ENCODE data around the gene PNLDC1. TPM values are rescaled to one million over a fixed set of nuclear protein-coding genes. Genes with fewer than 3 reads are reported as not detected.
A peak's percentile ranks its signal among the peaks of the same experiment; 100 is the strongest.

Gene PNLDC1
- total and polyA plus RNA-seq, 9 donors, result 0.20 to 1.2 (median 0.54) TPM; not detected in 3

GRCh38 chr6:159854959-159855358 lies 54.9 kb downstream of the PNLDC1 start:
- intact Hi-C loops (cut with DNase I), result loop anchor here in 2 of 4 donors (5.0 to 10.0 kb wide), 2 partner anchors 163 to 600 kb away; partner anchors contain the start of gene SOD2 (in 1 of the 2)
- H3K27me3 ChIP-seq, result no peaks in the 10 kb centered on the region
- no peak overlapping the region for H3K4me3 ChIP-seq
- peak overlapping the region in 1 of 2 donors; percentile 29 for H3K27ac ChIP-seq
- peaks cover 3% of the 10 kb centered on the region for H3K4me1 ChIP-seq (ENCODE audit: insufficient read depth)
- WGBS, 3 donors, result 60 to 71% (median 65%) methylated on average over 3 of the region's 3 CpGs
- H3K36me3 ChIP-seq, result no peaks in the 10 kb centered on the region
- H3K9me3 ChIP-seq, result no peaks in the 10 kb centered on the region
- no peak for DNase-seq
- no peak for TF ChIP-seq CTCF (IDR thresholded peaks at IDR 0.05)
- TF ChIP-seq EP300 (IDR thresholded peaks at IDR 0.05), result no peak
- no peak for TF ChIP-seq POLR2A (IDR thresholded peaks at IDR 0.05)

- H3K27me3 ChIP-seq, result no peaks in the 10 kb centered on the region
- H3K4me1 ChIP-seq (ENCODE audit: insufficient read depth), result peaks cover 3% of the 10 kb centered on the region
- intact Hi-C loops (cut with DNase I), result loop anchor here in 1 of 4 donors (10.0 kb wide), 1 partner anchor 597 kb away; no protein-coding TSS in a partner anchor
- no peaks in the 10 kb centered on the region for H3K9me3 ChIP-seq
- no peak for DNase-seq
- WGBS, 3 donors, result 72 to 90% (median 90%) methylated on average over 1 of the region's 1 CpG
- no peak overlapping the region for H3K27ac ChIP-seq
- H3K4me3 ChIP-seq, result no peak overlapping the region
- TF ChIP-seq EP300 (IDR thresholded peaks at IDR 0.05) (no peak), CTCF (IDR thresholded peaks at IDR 0.05) (no peak), POLR2A (IDR thresholded peaks at IDR 0.05) (no peak)
- H3K36me3 ChIP-seq, result no peaks in the 10 kb centered on the region
These were observed 58.2 kb downstream of the PNLDC1 start for GRCh38 chr6:159858259-159858658.

- Histone ChIP-seq H3K27ac (no peak overlapping the region), H3K36me3 (no peaks in the 10 kb centered on the region), H3K9me3 (no peaks in the 10 kb centered on the region), H3K4me3 (no peak overlapping the region), H3K27me3 (no peaks in the 10 kb centered on the region), H3K4me1 (ENCODE audit: insufficient read depth) (no peaks in the 10 kb centered on the region)
- TF ChIP-seq EP300 (IDR thresholded peaks at IDR 0.05) (no peak), CTCF (IDR thresholded peaks at IDR 0.05) (no peak), POLR2A (IDR thresholded peaks at IDR 0.05) (no peak)
- 93 to 97% (median 96%) methylated on average over 1 of the region's 1 CpG for WGBS, 3 donors
- DNase-seq, result no peak
- intact Hi-C loops (cut with DNase I), result loop anchor here (5.0 to 10.0 kb wide), 5 partner anchors 224 to 674 kb away; no protein-coding TSS in a partner anchor
These were observed 60.4 kb downstream of the PNLDC1 start for GRCh38 chr6:159860482-159860881.

GRCh38 chr6:159862103-159862502 lies 62.0 kb downstream of the PNLDC1 start:
- Histone ChIP-seq H3K27ac (no peak overlapping the region), H3K4me3 (no peak overlapping the region), H3K9me3 (no peaks in the 10 kb centered on the region), H3K4me1 (ENCODE audit: insufficient read depth) (no peaks in the 10 kb centered on the region), H3K36me3 (no peaks in the 10 kb centered on the region), H3K27me3 (no peaks in the 10 kb centered on the region)
- 78 to 87% (median 81%) methylated on average over 5 of the region's 5 CpGs for WGBS, 3 donors
- no peak for DNase-seq
- intact Hi-C loops (cut with DNase I), result loop anchor here (5.0 to 10.0 kb wide), 5 partner anchors 223 to 673 kb away; no protein-coding TSS in a partner anchor
- no peak for TF ChIP-seq POLR2A (IDR thresholded peaks at IDR 0.05)
- no peak for TF ChIP-seq EP300 (IDR thresholded peaks at IDR 0.05)
- no peak for TF ChIP-seq CTCF (IDR thresholded peaks at IDR 0.05)

All from ovary (tissue), 9 donors.